Neural progenitor cell (in vitro differentiated cells): ENCODE results near the gene EHMT1.

ENCODE experiments used
- CTCF ChIP-seq: fragments of 200-600 bp; sonication (generic); IDR thresholded peaks from 2 replicates; pipeline ENCODE4 v1.5.1; 2017; ENCODE audit warnings: antibody characterized with exemption, mild to moderate bottlenecking
- EZH2 ChIP-seq: fragments of 200-600 bp; sonication (generic); IDR thresholded peaks from 2 replicates; pipeline ENCODE4 v1.6.1; 2017; ENCODE audit warnings: antibody characterized with exemption, mild to moderate bottlenecking, moderate library complexity

- TF ChIP-seq CTCF (no peak), EZH2 (no peak)
Observed at GRCh38 chr9:137639303-137640051, 20.7 kb downstream of the EHMT1 start.
